ENCODE measurements around the gene PHF21A. TPM values are rescaled to one million over a fixed set of nuclear protein-coding genes. Genes with fewer than 3 reads are reported as not detected.

Gene PHF21A
- total and polyA plus RNA-seq, 2 donors (not counting 3 experiments of a cell fraction or from before 2014, with no cell fraction given) = 14.1 to 30.5 TPM

GRCh38 chr11:46114961-46115360 lies 6.3 kb downstream of the PHF21A start:
- intact Hi-C loops (cut with micrococcal nuclease) (no loop called here), dilution Hi-C loops (cut with MboI; ENCODE audit: extremely low pct_ligation_motif_present, low sequenced_read_pairs) (no loop called here)
- TF ChIP-seq MYC (IDR thresholded peaks at IDR 0.05; ENCODE audit: low read depth, low read length) = no peak
- TF ChIP-seq FOS (IDR thresholded peaks at IDR 0.05; ENCODE audit: borderline replicate concordance, insufficient read depth, low read length) = no peak
- no peak for TF ChIP-seq POLR2A (IDR thresholded peaks at IDR 0.05; ENCODE audit: low read depth, low read length)
- no peak for TF ChIP-seq EZH2 (IDR thresholded peaks at IDR 0.05; ENCODE audit: borderline replicate concordance, low read depth, low read length, severe bottlenecking)
- TF ChIP-seq POLR2AphosphoS5 (IDR thresholded peaks at IDR 0.05; ENCODE audit: insufficient read depth, low read depth, low read length) = no peak
- no peak for TF ChIP-seq GATA2 (IDR thresholded peaks at IDR 0.05; ENCODE audit: insufficient read depth, insufficient read length, low read depth, low read length)
- TF ChIP-seq, protein P1, sequence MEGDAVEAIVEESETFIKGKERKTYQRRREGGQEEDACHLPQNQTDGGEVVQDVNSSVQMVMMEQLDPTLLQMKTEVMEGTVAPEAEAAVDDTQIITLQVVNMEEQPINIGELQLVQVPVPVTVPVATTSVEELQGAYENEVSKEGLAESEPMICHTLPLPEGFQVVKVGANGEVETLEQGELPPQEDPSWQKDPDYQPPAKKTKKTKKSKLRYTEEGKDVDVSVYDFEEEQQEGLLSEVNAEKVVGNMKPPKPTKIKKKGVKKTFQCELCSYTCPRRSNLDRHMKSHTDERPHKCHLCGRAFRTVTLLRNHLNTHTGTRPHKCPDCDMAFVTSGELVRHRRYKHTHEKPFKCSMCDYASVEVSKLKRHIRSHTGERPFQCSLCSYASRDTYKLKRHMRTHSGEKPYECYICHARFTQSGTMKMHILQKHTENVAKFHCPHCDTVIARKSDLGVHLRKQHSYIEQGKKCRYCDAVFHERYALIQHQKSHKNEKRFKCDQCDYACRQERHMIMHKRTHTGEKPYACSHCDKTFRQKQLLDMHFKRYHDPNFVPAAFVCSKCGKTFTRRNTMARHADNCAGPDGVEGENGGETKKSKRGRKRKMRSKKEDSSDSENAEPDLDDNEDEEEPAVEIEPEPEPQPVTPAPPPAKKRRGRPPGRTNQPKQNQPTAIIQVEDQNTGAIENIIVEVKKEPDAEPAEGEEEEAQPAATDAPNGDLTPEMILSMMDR (IDR thresholded peaks at IDR 0.05; ENCODE audit: extremely low read depth in 1 of 2, insufficient read depth in 1 of 2, low read depth in 1 of 2, low read length in 2 of 2) = no peak
- TF ChIP-seq JUN (IDR thresholded peaks at IDR 0.05; ENCODE audit: borderline replicate concordance, insufficient read depth, insufficient read length, low read depth) = no peak
- TF ChIP-seq, protein P2, sequence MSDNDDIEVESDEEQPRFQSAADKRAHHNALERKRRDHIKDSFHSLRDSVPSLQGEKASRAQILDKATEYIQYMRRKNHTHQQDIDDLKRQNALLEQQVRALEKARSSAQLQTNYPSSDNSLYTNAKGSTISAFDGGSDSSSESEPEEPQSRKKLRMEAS (IDR thresholded peaks at IDR 0.05; ENCODE audit: insufficient read depth, insufficient read length) = no peak
- Histone ChIP-seq H4K20me1 (replicated peaks; ENCODE audit: control insufficient read depth, extremely low read depth, insufficient read depth, low read length) (peaks cover 16% of the 10 kb centered on the region), H2AFZ (ENCODE audit: low read depth, low read length) (no peak overlapping the region), H3K9me3 (replicated peaks; ENCODE audit: control insufficient read depth, insufficient read depth, low read length) (no peaks in the 10 kb centered on the region), H3K27me3 (ENCODE audit: control insufficient read depth in 2 of 2, insufficient read depth in 2 of 2, low read length in 2 of 2) (no peaks in the 10 kb centered on the region), H3K27ac (ENCODE audit: insufficient read depth, low read depth, low read length) (no peak overlapping the region), H3K4me1 (ENCODE audit: control insufficient read depth, extremely low read depth, insufficient read depth, low read length) (peaks cover 9% of the 10 kb centered on the region), H3K9ac (replicated peaks; ENCODE audit: extremely low read depth, insufficient read depth, low read length) (no peak overlapping the region), H3K9me1 (replicated peaks; ENCODE audit: control insufficient read depth, extremely low read depth, insufficient read depth, low read length) (no peaks in the 10 kb centered on the region), H3K79me2 (ENCODE audit: control insufficient read depth, insufficient read depth, low read length) (peaks cover 20% of the 10 kb centered on the region), H3K4me2 (ENCODE audit: insufficient read depth, low read length) (no peak overlapping the region), H3K36me3 (ENCODE audit: control insufficient read depth in 2 of 2, extremely low read depth in 1 of 2, insufficient read depth in 2 of 2, low read length in 2 of 2) (no peaks in the 10 kb centered on the region), H3K4me3 (replicated peaks in 1 of 3; ENCODE audit: insufficient read depth in 1 of 3, low read depth in 1 of 3, low read length in 3 of 3) (no peak overlapping the region)
- no TSS peak for BruUV-seq (replicated peaks)
- DNase-seq (ENCODE audit: low read depth, low spot score) (no peak), FAIRE-seq (no peak)
- ChIA-PET POLR2A (no interaction called here), CTCF (interaction anchor here (1.0 to 1.3 kb wide), 3 partner anchors 19 to 150 kb away, joined by 3 read pairs; no protein-coding TSS in a partner anchor)

All from endothelial cell of umbilical vein (primary cell).